ENCODE measurements around the gene KIF18B.

The KIF18B gene

GRCh38 chr17:44918006-44918405 lies 29.6 kb downstream of the KIF18B start:
- no peak for DNase-seq
- ATAC-seq = no peak

GRCh38 chr17:44917456-44917855 lies 30.1 kb downstream of the KIF18B start:
- ATAC-seq (no peak), DNase-seq (no peak)

DNA sequence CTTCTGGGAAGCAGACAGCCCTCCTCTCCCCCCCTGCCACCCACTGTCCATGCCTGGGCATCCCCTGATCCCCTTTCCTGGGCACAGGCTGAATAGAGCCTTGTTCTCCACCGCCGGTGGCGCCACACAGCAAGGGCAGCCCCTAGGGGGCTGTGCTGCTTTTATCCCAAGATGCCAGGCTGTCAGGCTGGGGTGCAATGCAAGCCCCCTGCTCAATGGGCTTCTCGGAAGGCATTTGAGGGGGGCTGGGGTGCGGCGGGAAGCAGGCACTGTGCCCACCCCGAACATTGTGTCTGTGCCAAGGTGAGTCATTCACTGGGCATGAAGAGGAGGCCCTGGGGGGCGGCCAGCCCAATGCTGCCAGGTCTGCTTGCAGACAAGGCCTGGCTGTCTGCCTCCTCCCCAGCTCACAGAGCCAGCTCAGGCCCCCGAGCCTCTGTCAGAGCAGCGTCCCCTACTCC lies 30.8 kb downstream of the KIF18B start:
- ATAC-seq (no peak), DNase-seq (no peak)

- ATAC-seq (no peak), DNase-seq (no peak)
Observed at GRCh38 chr17:44915862-44916780, 31.5 kb downstream of the KIF18B start.

DNA sequence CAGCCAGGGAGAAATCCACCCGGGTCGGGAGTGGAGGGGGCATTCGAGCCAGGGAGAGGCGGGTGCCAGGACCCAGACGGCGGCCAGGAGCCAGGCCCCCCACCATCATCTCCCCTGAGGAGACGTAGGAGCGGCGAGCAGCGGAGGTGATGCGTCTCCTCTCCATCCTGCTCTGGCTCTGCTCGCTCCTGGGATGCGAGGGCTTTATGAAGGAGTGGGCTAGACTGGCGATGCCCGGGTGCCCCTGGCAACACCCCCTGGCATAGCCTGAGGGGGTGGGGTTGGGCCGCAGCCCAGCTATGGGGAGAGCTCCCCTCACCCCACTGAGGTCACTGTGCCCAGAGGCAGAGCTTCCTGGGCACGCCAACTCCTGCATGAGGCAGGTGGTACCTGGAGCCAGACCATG lies 32.2 kb downstream of the KIF18B start, which contains the start of gene GFAP:
Gene GFAP (minus strand): TSS at position 180 of the 406 bp plus-strand sequence. CDS start 14 bp downstream, at position 166.
- DNase-seq = no peak
- ATAC-seq = no peak

- DNase-seq = no peak
- ATAC-seq = no peak
Observed at GRCh38 chr17:44914698-44915271, 32.8 kb downstream of the KIF18B start.

GRCh38 chr17:44914148-44914547 lies 33.4 kb downstream of the KIF18B start:
- DNase-seq (no peak), ATAC-seq (no peak)

GRCh38 chr17:44913676-44914075 lies 33.9 kb downstream of the KIF18B start:
- ATAC-seq = no peak
- no peak for DNase-seq

GRCh38 chr17:44912763-44913544 lies 34.6 kb downstream of the KIF18B start:
- ATAC-seq (no peak), DNase-seq (no peak)

- ATAC-seq (peak; percentile 74), DNase-seq (peak; percentile 55)
Observed at GRCh38 chr17:44911133-44912001, 36.2 kb downstream of the KIF18B start.

- ATAC-seq = no peak
- DNase-seq = no peak
Observed at GRCh38 chr17:44910231-44911106, 37.1 kb downstream of the KIF18B start.

GRCh38 chr17:44909681-44910144 lies 37.9 kb downstream of the KIF18B start:
- no peak for ATAC-seq
- DNase-seq = no peak

GRCh38 chr17:44908761-44909326 lies 38.7 kb downstream of the KIF18B start:
- ATAC-seq = no peak
- no peak for DNase-seq

DNA sequence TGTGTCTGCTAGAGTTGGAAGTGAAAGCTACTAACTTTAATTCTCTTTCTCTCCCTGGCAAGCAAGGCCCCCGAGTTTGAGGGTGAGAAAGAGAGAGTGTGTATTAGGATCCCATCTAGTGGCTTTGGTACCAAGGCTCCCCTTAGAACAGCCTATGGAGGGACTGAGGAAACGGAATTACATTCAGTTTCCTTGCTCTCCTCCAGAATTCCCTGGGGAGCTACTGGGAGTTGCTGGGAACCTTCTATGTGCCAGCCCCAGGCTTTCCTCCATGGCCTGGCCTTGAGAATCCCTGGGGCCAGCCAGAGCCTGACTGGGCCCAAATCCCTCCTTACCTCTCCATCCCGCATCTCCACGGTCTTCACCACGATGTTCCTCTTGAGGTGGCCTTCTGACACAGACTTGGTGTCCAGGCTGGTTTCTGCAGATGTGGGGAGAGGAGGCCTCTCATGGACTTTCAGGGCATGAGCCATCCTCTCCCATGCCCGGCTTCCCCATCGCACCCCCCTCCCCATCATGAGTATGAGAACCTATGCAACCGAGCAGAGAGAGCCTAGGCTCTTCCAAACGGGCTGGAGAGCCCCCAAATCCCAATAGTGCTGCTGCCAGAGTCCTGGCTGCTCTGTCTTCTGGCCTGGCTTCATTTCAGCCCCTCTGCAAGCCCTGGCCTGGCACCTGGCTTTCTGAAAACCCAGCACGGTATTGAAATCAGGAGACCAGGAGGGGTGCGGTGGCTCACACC lies 39.7 kb downstream of the KIF18B start:
- ATAC-seq (no peak), DNase-seq (no peak)

GRCh38 chr17:44906763-44907728 lies 40.5 kb downstream of the KIF18B start:
- DNase-seq (no peak), ATAC-seq (no peak)

DNA sequence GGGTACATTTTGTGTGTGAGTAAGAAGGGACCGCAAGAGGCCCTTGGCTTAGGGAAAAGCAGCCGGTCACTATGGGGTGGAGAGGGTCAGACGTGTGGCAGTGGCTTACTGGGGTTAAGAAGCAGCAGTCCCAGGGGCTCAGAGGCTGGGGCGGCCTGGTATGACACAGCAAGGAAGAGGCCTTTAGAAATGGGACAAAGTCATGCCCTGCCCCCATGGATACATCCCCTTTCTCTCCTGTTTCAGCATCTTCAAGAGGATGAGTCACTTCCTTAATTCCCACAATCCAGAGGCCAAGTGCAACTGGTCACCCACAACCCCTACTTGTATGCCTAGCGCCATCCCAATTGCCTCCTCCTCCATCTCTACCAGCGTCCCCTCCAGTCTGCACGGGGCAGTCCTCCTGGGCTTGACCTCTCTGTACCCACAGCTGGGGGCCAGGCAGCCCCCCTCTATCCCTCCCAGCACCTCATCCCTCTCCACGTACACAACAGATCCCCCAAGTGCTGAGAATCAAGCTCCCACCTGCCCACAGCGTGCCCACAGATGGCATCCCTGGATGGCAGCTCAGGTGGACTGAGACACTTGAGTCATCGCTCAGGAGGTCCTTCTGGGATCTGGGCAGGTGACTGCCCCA lies 41.4 kb downstream of the KIF18B start:
- ATAC-seq (no peak), DNase-seq (no peak)

Measured in stimulated activated naive CD8-positive, alpha-beta T cell treated with anti-CD3 and anti-CD28 coated beads, Interleukin-15, Interleukin-2, amounts not matched to agents 100 U/mL and 50 U/mL, for 24 hours (primary cell).